CD4-positive, alpha-beta T cell treated with Interleukin-1 beta for 1 hour (primary cell): ENCODE data around the gene GM2A.
A peak's percentile ranks its signal among the peaks of the same experiment; 100 is the strongest.
"Not testable (repeated sequence)": the region's sequence is repeated elsewhere in the genome, so short reads cannot be mapped to it uniquely, and the experiment has no call there.

ENCODE experiments used
- DNase-seq, 2 donors: peaks; one replicate each; pipeline ENCODE4 v3.0.0-alpha.2; 2020 to 2022

GM2A gene

GRCh38 chr5:151228986-151229385 lies 24.0 kb upstream of the GM2A start:
- DNase-seq: no peak

DNA sequence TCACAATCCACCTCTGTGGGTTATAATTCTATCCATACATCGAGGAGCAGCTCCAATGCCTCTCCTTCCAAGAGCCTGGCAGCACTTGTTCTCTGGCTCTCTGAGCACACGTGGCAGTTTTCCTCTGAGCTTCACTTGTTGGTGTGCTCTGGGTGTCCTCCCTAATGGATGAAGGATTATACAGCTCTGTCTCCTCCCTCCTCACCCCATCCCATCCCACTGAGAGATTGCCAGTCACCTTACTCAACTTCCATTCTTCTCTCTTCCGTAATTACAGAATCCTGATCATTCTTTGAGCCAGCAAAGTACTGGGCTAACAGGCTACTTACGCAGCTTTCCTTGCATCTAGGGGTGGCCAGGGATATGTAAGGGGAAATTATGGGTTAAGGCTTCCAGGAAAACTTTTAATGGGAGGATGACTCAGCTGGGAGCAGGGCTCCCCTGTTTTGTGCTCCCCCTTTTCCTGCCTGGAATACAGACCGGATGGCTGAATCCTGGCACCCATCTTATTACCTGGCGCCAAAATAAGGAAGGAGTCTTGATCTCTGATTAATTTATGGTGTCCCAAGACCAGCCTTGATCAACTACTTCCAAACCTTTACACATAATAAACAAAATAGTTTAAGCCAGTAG lies 22.8 kb upstream of the GM2A start:
- DNase-seq: no peak

DNA sequence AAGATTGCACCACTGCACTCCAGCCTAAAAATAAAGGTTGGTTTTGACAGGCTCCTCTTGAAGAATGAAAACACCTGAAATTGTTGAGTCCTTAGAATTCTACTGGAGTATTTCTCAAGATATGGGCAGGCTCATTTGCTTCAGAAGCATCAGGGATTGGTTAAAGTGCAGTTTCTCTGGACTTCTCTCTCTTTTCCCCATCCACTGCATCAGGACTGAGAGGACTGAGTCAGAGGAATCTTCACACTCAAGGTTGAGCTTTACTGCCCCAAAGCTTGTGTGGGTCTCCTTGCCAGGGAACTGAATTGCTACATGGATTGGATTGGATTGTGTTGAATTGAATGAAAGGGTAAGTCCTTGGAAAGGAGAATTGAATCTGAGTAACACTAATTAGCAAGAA lies 21.6 kb upstream of the GM2A start:
- DNase-seq: no peak

- DNase-seq: no peak
These were observed 19.3 kb upstream of the GM2A start for GRCh38 chr5:151233616-151234085.

- DNase-seq: peak in 1 of 2 donors; percentile 57
These were observed 18.3 kb upstream of the GM2A start for GRCh38 chr5:151234476-151235238.

GRCh38 chr5:151235239-151235571 lies 17.8 kb upstream of the GM2A start:
- DNase-seq: not testable (repeated sequence)

DNA sequence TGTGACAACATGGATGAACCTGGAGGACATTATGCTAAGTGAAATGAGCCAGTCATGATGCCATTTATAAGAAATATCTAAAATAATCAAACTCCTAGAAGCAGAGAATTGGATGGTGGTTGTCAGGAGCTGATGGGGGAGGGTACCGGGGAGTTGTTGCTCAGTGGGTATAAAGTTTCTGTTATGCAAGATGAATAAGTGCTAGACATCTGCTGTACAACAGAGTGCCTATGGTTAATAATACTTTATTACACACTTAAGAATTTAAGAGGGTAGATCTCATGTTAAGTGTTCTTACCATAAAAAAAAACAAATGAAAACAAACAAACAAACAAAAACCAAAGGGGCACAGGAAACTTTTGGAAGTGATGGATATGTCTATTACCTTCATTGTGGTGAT lies 16.1 kb upstream of the GM2A start:
- DNase-seq: no peak

GRCh38 chr5:151237685-151238084 lies 15.3 kb upstream of the GM2A start:
- DNase-seq: no peak

- DNase-seq: peak in 1 of 2 donors; percentile 31
These were observed 14.7 kb upstream of the GM2A start for GRCh38 chr5:151238303-151238741.

DNA sequence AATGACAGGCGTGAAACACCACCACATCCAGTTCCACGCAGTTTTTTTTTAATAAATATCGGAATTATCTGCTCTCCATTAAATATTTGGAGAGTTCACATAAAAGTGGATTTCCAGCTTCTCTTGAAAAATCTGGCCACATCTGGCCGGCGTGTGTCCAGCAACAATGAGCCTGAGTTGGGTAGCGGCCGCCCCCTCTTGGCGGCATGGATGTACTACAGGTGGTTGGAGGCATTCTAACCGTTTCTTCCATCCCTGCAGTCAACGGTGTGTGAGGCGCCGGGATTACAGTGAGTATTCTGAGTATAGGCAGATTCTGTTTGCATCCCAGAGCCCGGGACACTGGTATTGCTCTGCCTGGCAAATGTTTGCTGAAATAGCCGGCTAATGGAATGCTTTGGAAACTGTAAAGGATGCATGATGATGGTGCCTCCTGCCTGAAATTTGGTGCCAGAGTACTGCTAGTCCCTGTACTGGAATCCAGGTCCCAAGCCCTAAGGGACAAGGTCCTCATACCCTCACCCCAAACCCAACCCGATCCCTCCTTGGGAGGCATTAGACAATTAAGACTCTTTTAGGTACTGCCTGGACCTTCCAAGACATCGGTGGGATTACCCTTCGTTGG lies 13.6 kb upstream of the GM2A start:
- peak; percentile 66 to 73 for DNase-seq

GRCh38 chr5:151240268-151240835 lies 12.6 kb upstream of the GM2A start:
- DNase-seq: not testable (repeated sequence)

GRCh38 chr5:151240924-151241635 lies 11.9 kb upstream of the GM2A start:
- no peak for DNase-seq

DNA sequence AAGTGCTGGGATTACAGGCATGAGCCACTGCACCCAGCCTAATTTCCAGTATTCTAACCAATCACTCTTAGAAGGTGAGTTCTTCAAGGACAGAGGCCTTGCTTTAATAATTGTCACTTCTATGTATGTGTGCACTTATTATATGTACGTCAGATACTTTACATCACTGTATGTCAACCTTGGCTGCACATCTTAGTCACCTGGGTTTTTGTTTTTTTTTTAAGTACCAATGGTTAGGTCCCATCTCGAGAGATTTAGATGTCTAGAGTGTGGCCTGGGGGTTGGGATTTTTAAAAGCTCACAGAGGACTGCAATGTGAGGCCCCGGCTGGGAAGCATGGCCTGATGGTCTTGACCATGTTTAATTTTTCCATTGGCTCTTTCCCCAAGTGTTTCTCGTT lies 9.9 kb upstream of the GM2A start:
- no peak for DNase-seq

DNA sequence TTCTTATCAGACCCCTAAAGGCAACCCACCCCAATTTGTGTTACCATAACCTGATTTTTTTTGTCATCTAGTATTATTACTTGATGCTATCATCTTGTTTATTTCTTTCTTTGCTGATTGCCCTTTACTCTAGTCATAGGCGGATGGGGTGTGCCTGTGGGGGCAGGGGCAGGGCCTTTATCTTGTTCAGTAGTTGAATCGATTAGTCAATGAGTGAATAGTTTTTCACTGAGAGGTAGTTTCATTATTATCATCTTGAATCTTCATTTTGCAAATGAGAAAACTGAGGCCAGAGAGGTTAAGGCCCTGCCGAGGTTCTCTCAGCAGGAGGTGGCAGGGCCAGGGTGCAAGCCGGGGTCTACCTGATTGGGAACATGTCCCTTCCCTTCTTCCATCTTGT lies 9.4 kb upstream of the GM2A start:
- DNase-seq: no peak

GRCh38 chr5:151244206-151244605 lies 8.8 kb upstream of the GM2A start:
- DNase-seq: no peak

DNA sequence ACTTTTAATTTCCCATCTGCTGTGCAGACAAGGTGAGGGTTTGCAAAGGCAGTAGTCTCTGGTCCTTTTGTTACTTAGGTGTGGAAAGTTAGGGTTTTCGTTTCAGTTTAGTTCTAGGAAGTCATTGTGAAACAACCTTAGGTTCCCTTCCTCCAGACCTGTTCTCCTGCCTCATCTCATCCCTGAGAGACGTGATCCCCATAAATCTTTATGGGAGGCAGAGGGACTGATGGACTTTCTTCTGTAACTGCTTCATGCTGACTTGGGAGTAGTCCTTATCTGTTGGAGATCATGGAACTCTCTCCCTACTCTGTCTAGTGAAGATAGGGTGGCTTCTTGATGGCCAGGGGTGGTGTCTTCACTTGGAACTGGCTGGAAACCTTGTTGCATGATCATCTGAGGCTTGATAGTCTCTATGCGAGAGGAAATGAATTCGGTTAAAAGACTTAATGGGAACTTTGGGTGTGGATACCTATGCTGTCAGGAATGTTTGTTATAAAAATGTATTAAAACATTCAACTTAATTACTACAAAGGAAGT lies 7.2 kb upstream of the GM2A start:
- no peak for DNase-seq

GRCh38 chr5:151248651-151249050 lies 4.3 kb upstream of the GM2A start:
- DNase-seq: no peak

- no peak for DNase-seq
These were observed 3.7 kb upstream of the GM2A start for GRCh38 chr5:151249281-151249680.

GRCh38 chr5:151250346-151251000 lies 2.5 kb upstream of the GM2A start:
- DNase-seq: no peak

DNA sequence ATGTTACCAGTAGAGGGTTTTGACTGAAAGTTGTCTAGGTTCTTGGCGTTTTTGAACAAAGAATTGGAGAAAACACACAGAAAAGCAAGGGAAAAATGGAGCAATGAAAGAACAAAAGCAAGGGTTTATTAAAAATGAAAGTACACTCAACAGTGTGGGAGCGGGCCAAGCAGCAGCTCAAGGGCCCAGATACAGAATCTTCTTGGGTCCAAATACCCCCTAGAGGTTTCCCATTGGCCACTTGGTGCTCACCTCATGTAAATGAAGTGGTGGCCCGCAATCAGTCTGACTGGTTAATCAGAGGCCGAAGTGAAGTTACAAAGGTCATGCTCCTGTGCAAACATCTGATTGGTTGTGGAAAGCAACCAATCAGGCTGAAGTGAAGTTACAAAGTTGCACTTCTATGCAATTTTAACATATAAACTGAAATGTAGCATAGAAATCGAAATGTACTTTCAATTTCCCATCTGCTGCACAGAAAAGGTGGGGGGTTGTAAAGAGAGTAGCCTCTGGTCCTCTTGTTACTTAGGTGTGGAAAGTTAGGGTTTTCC lies 1.9 kb upstream of the GM2A start:
- peak in 1 of 2 donors; percentile 62 for DNase-seq

DNA sequence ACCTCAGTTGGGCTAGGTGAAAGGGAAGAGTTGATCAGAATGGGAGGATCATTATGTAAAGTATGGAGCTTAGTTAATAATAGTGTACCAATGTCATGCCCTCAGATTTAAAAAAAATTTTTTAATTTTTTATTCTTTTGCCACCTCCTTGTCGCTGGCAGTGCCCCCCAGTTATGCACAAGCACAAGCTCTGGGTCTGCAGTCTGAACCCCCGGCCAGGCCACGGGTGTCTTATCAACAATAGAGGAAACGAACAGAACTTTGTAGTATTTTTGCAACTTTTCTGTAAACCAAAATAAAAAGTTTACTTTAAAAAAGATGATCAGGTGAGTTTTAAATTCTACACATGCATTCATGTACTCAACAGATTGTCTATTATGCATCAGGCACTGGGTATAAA lies 1.4 kb upstream of the GM2A start:
- DNase-seq: no peak

- no peak for DNase-seq
These were observed 593 bp downstream of the GM2A start for GRCh38 chr5:151253605-151253950.
